A172 (cell line): ENCODE measurements around the gene KCNMA1. TPM values are rescaled to one million over a fixed set of nuclear protein-coding genes. Genes with fewer than 3 reads are reported as not detected.

Source experiments
- DNase-seq: peaks from one replicate; pipeline ENCODE4 v3.0.0-alpha.2; 2015; ENCODE audit warnings: low spot score
- total RNA-seq: library from RNA; depleted of rRNA; stranded (reverse); fragments of >200 nt; shearing (Covaris generic); gene quantifications from 2 replicates; pipeline ENCODE4 v1.2.3, GENCODE V29; 2014

The KCNMA1 gene
- total RNA-seq, 1 experiment from 2014 or later = 50.7 TPM

- DNase-seq = no peak
Measured at GRCh38 chr10:77283326-77283725, 354.3 kb downstream of the KCNMA1 start.

GRCh38 chr10:77282163-77282562 lies 355.4 kb downstream of the KCNMA1 start:
- DNase-seq = no peak

- DNase-seq = no peak
Measured at GRCh38 chr10:77281719-77282118, 355.9 kb downstream of the KCNMA1 start.

- no peak for DNase-seq
Measured at GRCh38 chr10:77279207-77279606, 358.4 kb downstream of the KCNMA1 start.

- peak; percentile 89 for DNase-seq
Measured at GRCh38 chr10:77274046-77274795, 363.4 kb downstream of the KCNMA1 start.

GRCh38 chr10:77269163-77269562 lies 368.4 kb downstream of the KCNMA1 start:
- no peak for DNase-seq

- DNase-seq = no peak
Measured at GRCh38 chr10:77268721-77269120, 368.9 kb downstream of the KCNMA1 start.

- no peak for DNase-seq
Measured at GRCh38 chr10:77267703-77268675, 369.6 kb downstream of the KCNMA1 start.

GRCh38 chr10:77266242-77266641 lies 371.4 kb downstream of the KCNMA1 start:
- no peak for DNase-seq

GRCh38 chr10:77264527-77264926 lies 373.1 kb downstream of the KCNMA1 start:
- DNase-seq = no peak

GRCh38 chr10:77264107-77264506 lies 373.5 kb downstream of the KCNMA1 start:
- no peak for DNase-seq

GRCh38 chr10:77263700-77264099 lies 373.9 kb downstream of the KCNMA1 start:
- DNase-seq = no peak

- DNase-seq = no peak
Measured at GRCh38 chr10:77261146-77261545, 376.5 kb downstream of the KCNMA1 start.

- DNase-seq = no peak
Measured at GRCh38 chr10:77259171-77259874, 378.3 kb downstream of the KCNMA1 start.

GRCh38 chr10:77256346-77256745 lies 381.3 kb downstream of the KCNMA1 start:
- DNase-seq = no peak

- DNase-seq = no peak
Measured at GRCh38 chr10:77253556-77254064, 384.0 kb downstream of the KCNMA1 start.

- no peak for DNase-seq
Measured at GRCh38 chr10:77253147-77253545, 384.5 kb downstream of the KCNMA1 start.

GRCh38 chr10:77252380-77253146 lies 385.0 kb downstream of the KCNMA1 start:
- DNase-seq = no peak

- peak; percentile 66 for DNase-seq
Measured at GRCh38 chr10:77251297-77252013, 386.2 kb downstream of the KCNMA1 start.

- no peak for DNase-seq
Measured at GRCh38 chr10:77249901-77250459, 387.6 kb downstream of the KCNMA1 start.
